OCI-LY3 (cell line): Measurements from ENCODE around the gene BIN2.

Source experiments
- CTCF ChIP-seq: fragments of 200-600, 300-600 bp; sonication (generic); IDR thresholded peaks from 2 replicates; pipeline ENCODE4 v1.5.1; 2014; ENCODE audit warnings: antibody characterized with exemption, low read length, low read depth
- EZH2phosphoT487 ChIP-seq: fragments of 200-600 bp; shearing (Covaris generic); IDR thresholded peaks from 2 replicates; pipeline ENCODE4 v1.6.1; 2018; ENCODE audit warnings: antibody characterized with exemption, mixed run types, low read depth

- TF ChIP-seq CTCF (no peak), EZH2phosphoT487 (no peak)
Measured at GRCh38 chr12:51343201-51343600, 19.2 kb upstream of the BIN2 start.
